ENCODE results near the gene CPVL.

The CPVL gene

GRCh38 chr7:28957751-28958234 lies 188.5 kb downstream of the CPVL start:
- Histone ChIP-seq H3K4me3 (ENCODE audit: low read depth, low read length) (peak overlapping the region; percentile 2; the same call in 1 of the 2 replicates), H3K27me3 (ENCODE audit: insufficient read depth, low read depth, severe bottlenecking) (peaks cover 95% of the 10 kb centered on the region), H3K27ac (no peak overlapping the region), H3K9me3 (ENCODE audit: severe bottlenecking) (no peaks in the 10 kb centered on the region), H3K36me3 (no peaks in the 10 kb centered on the region)
- DNase-seq: no peak
- peak; percentile 8; the same call in 1 of the 2 replicates for TF ChIP-seq CTCF (IDR thresholded peaks at IDR 0.05; ENCODE audit: low read depth, low read length)

- peak; percentile 31 for DNase-seq
- Histone ChIP-seq H3K27me3 (ENCODE audit: insufficient read depth, low read depth, severe bottlenecking) (peaks cover 96% of the 10 kb centered on the region), H3K4me3 (ENCODE audit: low read depth, low read length) (peak overlapping the region; percentile 26), H3K27ac (no peak overlapping the region), H3K9me3 (ENCODE audit: severe bottlenecking) (no peaks in the 10 kb centered on the region), H3K36me3 (no peaks in the 10 kb centered on the region)
- TF ChIP-seq CTCF (IDR thresholded peaks at IDR 0.05; ENCODE audit: low read depth, low read length): 0 out of 2 replicates have a peak, but pooled peaks have one; percentile 4
Observed at GRCh38 chr7:28957064-28957750, 189.1 kb downstream of the CPVL start.

GRCh38 chr7:28956608-28957063 lies 189.7 kb downstream of the CPVL start:
- no peaks in the 10 kb centered on the region for H3K36me3 ChIP-seq
- no peaks in the 10 kb centered on the region for H3K9me3 ChIP-seq (ENCODE audit: severe bottlenecking)
- peak; percentile 70 for DNase-seq
- TF ChIP-seq CTCF (IDR thresholded peaks at IDR 0.05; ENCODE audit: low read depth, low read length): peak; percentile 79
- H3K27ac ChIP-seq: no peak overlapping the region
- H3K4me3 ChIP-seq (ENCODE audit: low read depth, low read length): peak overlapping the region; percentile 26
- H3K27me3 ChIP-seq (ENCODE audit: insufficient read depth, low read depth, severe bottlenecking): peaks cover 99% of the 10 kb centered on the region

- peak; percentile 65 for DNase-seq
- Histone ChIP-seq H3K36me3 (no peaks in the 10 kb centered on the region), H3K27ac (no peak overlapping the region), H3K9me3 (ENCODE audit: severe bottlenecking) (no peaks in the 10 kb centered on the region), H3K27me3 (ENCODE audit: insufficient read depth, low read depth, severe bottlenecking) (peaks cover 97% of the 10 kb centered on the region), H3K4me3 (ENCODE audit: low read depth, low read length) (peak overlapping the region; percentile 26)
- TF ChIP-seq CTCF (IDR thresholded peaks at IDR 0.05; ENCODE audit: low read depth, low read length): peak; percentile 94
Observed at GRCh38 chr7:28955718-28956607, 190.4 kb downstream of the CPVL start.

- no peak for TF ChIP-seq CTCF (IDR thresholded peaks at IDR 0.05; ENCODE audit: low read depth, low read length)
- no peak for DNase-seq
- Histone ChIP-seq H3K36me3 (no peaks in the 10 kb centered on the region), H3K27ac (no peak overlapping the region), H3K27me3 (ENCODE audit: insufficient read depth, low read depth, severe bottlenecking) (peaks cover 97% of the 10 kb centered on the region), H3K4me3 (ENCODE audit: low read depth, low read length) (no peak overlapping the region), H3K9me3 (ENCODE audit: severe bottlenecking) (no peaks in the 10 kb centered on the region)
Observed at GRCh38 chr7:28955356-28955717, 191.0 kb downstream of the CPVL start.

Measured in WERI-Rb-1 (cell line).